Measurements from ENCODE around the gene IL32. TPM values are rescaled to one million over a fixed set of nuclear protein-coding genes. Genes with fewer than 3 reads are reported as not detected.
A peak's percentile ranks its signal among the peaks of the same experiment; 100 is the strongest.
"Not testable (repeated sequence)": the region's sequence is repeated elsewhere in the genome, so short reads cannot be mapped to it uniquely, and the experiment has no call there.

Gene IL32
- total and polyA plus RNA-seq, 12 donors = 23.4 to 204 (median 47.0) TPM

- H3K4me1 ChIP-seq = peaks cover 2 to 22% (median 5%) of the 10 kb centered on the region in 9 donors
- H3K27me3 ChIP-seq = peaks cover 6 to 44% (median 31%) of the 10 kb centered on the region in 7 donors
- no peak for ATAC-seq
- no peak for DNase-seq
- peak overlapping the region in 1 of 10 donors; percentile 7 for H3K4me3 ChIP-seq
- H3K9me3 ChIP-seq = no peaks in the 10 kb centered on the region
- peaks cover 0 to 2% (median 0%) of the 10 kb centered on the region in 9 donors for H3K36me3 ChIP-seq
- TF ChIP-seq CTCF (IDR thresholded peaks at IDR 0.05) = no peak
- peak overlapping the region in 1 of 10 donors; percentile 65 for H3K27ac ChIP-seq
- intact Hi-C loops (cut with DNase I) = loop anchor here in 3 of 10 donors (10.0 kb wide), 2 partner anchors 63 to 113 kb away; partner anchors contain the start of gene ZNF205 (in 1 of the 3)
- 83 to 91% methylated on average over 9 of the region's 9 CpGs for WGBS, 2 donors
Observed at GRCh38 chr16:3051494-3051893, 13.9 kb upstream of the IL32 start.

GRCh38 chr16:3052571-3053329 lies 12.7 kb upstream of the IL32 start:
- intact Hi-C loops (cut with DNase I) = loop anchor here in 3 of 10 donors (10.0 kb wide), 2 partner anchors 62 to 112 kb away; partner anchors contain the start of gene ZNF205 (in 1 of the 3)
- H3K4me1 ChIP-seq = peaks cover 0 to 28% (median under 1%) of the 10 kb centered on the region in 9 donors

GRCh38 chr16:3053330-3053710 lies 12.1 kb upstream of the IL32 start:
- intact Hi-C loops (cut with DNase I) = loop anchor here in 3 of 10 donors (10.0 kb wide), 2 partner anchors 61 to 111 kb away; partner anchors contain the start of gene ZNF205 (in 1 of the 3)
- Histone ChIP-seq H3K4me1 (peaks cover 2 to 33% (median 7%) of the 10 kb centered on the region in 9 donors), H3K27me3 (peaks cover 0 to 26% (median 15%) of the 10 kb centered on the region in 7 donors), H3K36me3 (peaks cover 0 to 15% (median 0%) of the 10 kb centered on the region in 9 donors), H3K27ac (peak overlapping the region in 1 of 10 donors; percentile 65)
- H3K4me3 ChIP-seq, ATAC-seq, H3K9me3 ChIP-seq, DNase-seq: not testable (repeated sequence)
- whole genome bisulfite sequencing, 2 donors = 90 to 91% methylated on average over 12 of the region's 13 CpGs

More at GRCh38 chr16:3052571-3053329, 12.7 kb upstream of the IL32 start:
- H3K27me3 ChIP-seq = peaks cover 0 to 32% (median 20%) of the 10 kb centered on the region in 7 donors
- H3K27ac ChIP-seq = peak overlapping the region in 1 of 10 donors; percentile 65
- 82 to 84% methylated on average over 10 to 11 of the region's 12 CpGs for WGBS, 2 donors
- not testable (repeated sequence) for H3K9me3 ChIP-seq, DNase-seq, H3K4me3 ChIP-seq
- peak in 1 of 8 donors; percentile 8 for ATAC-seq
- peaks cover 0 to 14% (median 0%) of the 10 kb centered on the region in 9 donors for H3K36me3 ChIP-seq

- Histone ChIP-seq H3K27me3 (peaks cover 0 to 8% (median 1%) of the 10 kb centered on the region in 7 donors), H3K4me1 (peaks cover 7 to 47% (median 17%) of the 10 kb centered on the region in 9 donors), H3K27ac (peak overlapping the region in 1 of 10 donors; percentile 76), H3K4me3 (no peak overlapping the region), H3K36me3 (peaks cover 0 to 15% (median 0%) of the 10 kb centered on the region in 9 donors), H3K9me3 (no peaks in the 10 kb centered on the region)
- intact Hi-C loops (cut with DNase I) = loop anchor here in 5 of 10 donors (5.0 to 10.0 kb wide), 6 partner anchors 42 to 112 kb away; partner anchors contain the start of genes ZNF205 (in 2 of the 5) and ZSCAN10 (in 1 of the 5)
- no peak for TF ChIP-seq CTCF (IDR thresholded peaks at IDR 0.05)
- 75 to 81% methylated on average over 17 of the region's 17 CpGs for WGBS, 2 donors
- ATAC-seq (no peak), DNase-seq (no peak)
Observed at GRCh38 chr16:3054965-3055733, 10.3 kb upstream of the IL32 start.

GRCh38 chr16:3055734-3056115 lies 9.7 kb upstream of the IL32 start:
- H3K9me3 ChIP-seq, ATAC-seq, H3K4me3 ChIP-seq, H3K27me3 ChIP-seq, DNase-seq: not testable (repeated sequence)
- H3K36me3 ChIP-seq = peaks cover 0 to 15% (median 0%) of the 10 kb centered on the region in 9 donors
- 53 to 64% methylated on average over 9 of the region's 9 CpGs for WGBS, 2 donors
- peak overlapping the region in 1 of 10 donors; percentile 76 for H3K27ac ChIP-seq
- H3K4me1 ChIP-seq = peaks cover 7 to 53% (median 22%) of the 10 kb centered on the region in 9 donors
- intact Hi-C loops (cut with DNase I) = loop anchor here in 5 of 10 donors (5.0 to 10.0 kb wide), 6 partner anchors 42 to 112 kb away; partner anchors contain the start of genes ZNF205 (in 2 of the 5) and ZSCAN10 (in 1 of the 5)

Measured in heart right ventricle (tissue), 16 donors.